PC-9 (cell line): ENCODE results near the gene NUTM1. TPM values are rescaled to one million over a fixed set of nuclear protein-coding genes. Genes with fewer than 3 reads are reported as not detected.

ENCODE experiments used
- BruUV-seq: library from RNA; stranded (reverse); fragments of 400-500 nt; replicated peaks from 2 replicates; lab custom pipeline; 2021; lab: Mats Ljungman, UMichigan
- CTCF ChIA-PET: fragments of 300-600 bp; sonication (Branson Sonifier 250); formaldehyde crosslinking; loops from one replicate; lab custom pipeline; 2022; ENCODE audit warnings: antibody characterized with exemption; lab: Charles Lee
- POLR2A ChIA-PET: fragments of 300-600 bp; sonication (Branson Sonifier 250); formaldehyde crosslinking; loops from one replicate; lab custom pipeline; 2022; ENCODE audit warnings: antibody characterized with exemption; ENCODE audit not compliant: unreplicated experiment; lab: Charles Lee
- DNase-seq, 2 experiments: peaks; one replicate each; pipeline versions ENCODE4 v3.0.0 to v3.0.0-alpha.2; 2015 to 2022; ENCODE audit warnings: mixed read lengths in 1 of 2
- H2AFZ ChIP-seq: fragments of 200-600 bp; sonication (generic); 2 replicates; pipeline ENCODE4 v1.8.1; 2017; ENCODE audit warnings: antibody characterized with exemption
- H3F3A ChIP-seq: fragments of 200-600 bp; sonication (generic); 2 replicates; pipeline ENCODE4 v1.8.1; 2017; ENCODE audit warnings: antibody characterized with exemption, mild to moderate bottlenecking, low read depth; ENCODE audit not compliant: insufficient read depth
- H3K27ac ChIP-seq: fragments of 200-600 bp; sonication (generic); 2 replicates; pipeline ENCODE4 v1.6.1; 2016; ENCODE audit warnings: mixed run types
- H3K27me3 ChIP-seq: fragments of 200-600 bp; sonication (generic); 2 replicates; pipeline ENCODE4 v1.6.1; 2016; ENCODE audit warnings: low read depth, mixed run types; ENCODE audit not compliant: insufficient read depth
- H3K36me3 ChIP-seq: fragments of 200-600 bp; sonication (generic); 2 replicates; pipeline ENCODE4 v1.6.1; 2016; ENCODE audit warnings: low read depth, mixed run types
- H3K4me1 ChIP-seq: fragments of 200-600 bp; sonication (generic); replicated peaks from 2 replicates; pipeline ENCODE4 v1.6.1; 2016; ENCODE audit warnings: mixed run types; ENCODE audit not compliant: insufficient read depth
- H3K4me2 ChIP-seq: fragments of 200-600 bp; sonication (generic); 2 replicates; pipeline ENCODE4 v1.6.1; 2017; ENCODE audit warnings: mixed run types
- H3K4me3 ChIP-seq: fragments of 200-600 bp; sonication (generic); 2 replicates; pipeline ENCODE4 v1.6.1; 2016; ENCODE audit warnings: mixed run types
- H3K79me2 ChIP-seq: fragments of 200-600 bp; sonication (generic); 2 replicates; pipeline ENCODE4 v1.6.1; 2017; ENCODE audit warnings: low read depth, mixed run types
- H3K9me2 ChIP-seq: fragments of 200-600 bp; sonication (generic); 2 replicates; pipeline ENCODE4 v1.8.1; 2017; ENCODE audit warnings: mild to moderate bottlenecking; ENCODE audit not compliant: insufficient read depth
- H3K9me3 ChIP-seq: fragments of 200-600 bp; sonication (generic); 2 replicates; pipeline ENCODE4 v1.8.1; 2016; ENCODE audit warnings: low read depth; ENCODE audit not compliant: insufficient read depth
- H4K20me1 ChIP-seq: fragments of 200-600 bp; sonication (generic); 2 replicates; pipeline ENCODE4 v1.8.1; 2017; ENCODE audit not compliant: insufficient read depth
- EZH2 ChIP-seq: fragments of 200-600 bp; sonication (generic); IDR thresholded peaks from 2 replicates; pipeline ENCODE4 v1.8.0; 2017; ENCODE audit warnings: antibody characterized with exemption, low read depth
- intact Hi-C: fragments of 100-400 bp; cut with micrococcal nuclease; formaldehyde crosslinking; loops from one replicate; pipeline ENCODE4 v1.10.0; 2022; ENCODE audit not compliant: unreplicated experiment
- total RNA-seq: library from RNA; stranded (reverse); gene quantifications from 2 replicates; pipeline ENCODE4 v1.2.3, GENCODE V29; 2021
- TF ChIP-seq, protein P1 (sequence below): fragments of 200-600 bp; sonication (generic); conservative IDR thresholded peaks from 2 replicates; pipeline ENCODE4 v1.6.1; 2017; ENCODE audit warnings: mixed run types, antibody characterized with exemption, mild to moderate bottlenecking, moderate library complexity

NUTM1 gene
- total RNA-seq, 1 experiment from 2014 or later: not detected

DNA sequence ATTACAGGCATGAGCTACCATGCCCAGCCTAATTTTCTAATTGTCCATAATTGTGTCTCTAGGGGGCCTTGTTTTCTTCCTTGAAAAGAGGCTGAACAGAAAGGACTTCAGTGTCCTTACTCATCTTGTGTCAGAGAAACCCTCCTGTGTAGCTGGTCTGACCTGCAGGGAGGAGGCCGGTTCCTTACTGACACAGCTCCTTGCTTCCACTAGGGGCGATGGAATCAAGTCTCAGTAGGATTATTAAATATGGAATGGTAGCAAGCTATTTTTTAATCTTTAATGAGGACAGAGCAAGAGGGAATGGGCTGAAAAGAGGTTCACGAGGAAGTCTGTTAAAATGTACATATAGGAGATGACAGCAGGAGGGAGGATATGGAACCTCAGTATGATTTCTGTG, 15.3 kb downstream of the NUTM1 start:
- TF ChIP-seq, protein P1, sequence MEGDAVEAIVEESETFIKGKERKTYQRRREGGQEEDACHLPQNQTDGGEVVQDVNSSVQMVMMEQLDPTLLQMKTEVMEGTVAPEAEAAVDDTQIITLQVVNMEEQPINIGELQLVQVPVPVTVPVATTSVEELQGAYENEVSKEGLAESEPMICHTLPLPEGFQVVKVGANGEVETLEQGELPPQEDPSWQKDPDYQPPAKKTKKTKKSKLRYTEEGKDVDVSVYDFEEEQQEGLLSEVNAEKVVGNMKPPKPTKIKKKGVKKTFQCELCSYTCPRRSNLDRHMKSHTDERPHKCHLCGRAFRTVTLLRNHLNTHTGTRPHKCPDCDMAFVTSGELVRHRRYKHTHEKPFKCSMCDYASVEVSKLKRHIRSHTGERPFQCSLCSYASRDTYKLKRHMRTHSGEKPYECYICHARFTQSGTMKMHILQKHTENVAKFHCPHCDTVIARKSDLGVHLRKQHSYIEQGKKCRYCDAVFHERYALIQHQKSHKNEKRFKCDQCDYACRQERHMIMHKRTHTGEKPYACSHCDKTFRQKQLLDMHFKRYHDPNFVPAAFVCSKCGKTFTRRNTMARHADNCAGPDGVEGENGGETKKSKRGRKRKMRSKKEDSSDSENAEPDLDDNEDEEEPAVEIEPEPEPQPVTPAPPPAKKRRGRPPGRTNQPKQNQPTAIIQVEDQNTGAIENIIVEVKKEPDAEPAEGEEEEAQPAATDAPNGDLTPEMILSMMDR: peak; percentile 48
- TF ChIP-seq EZH2: no peak
- Histone ChIP-seq H3K36me3 (0 out of 2 replicates have a peak, but pooled peaks cover 3% of the 10 kb centered on the region), H3K4me2 (no peak overlapping the region), H3F3A (peaks cover 23% of the 10 kb centered on the region), H3K4me3 (no peak overlapping the region), H3K9me2 (no peaks in the 10 kb centered on the region), H4K20me1 (no peaks in the 10 kb centered on the region), H3K4me1 (peaks cover 39% of the 10 kb centered on the region), H3K9me3 (no peaks in the 10 kb centered on the region), H3K27me3 (no peaks in the 10 kb centered on the region), H2AFZ (no peak overlapping the region), H3K79me2 (no peaks in the 10 kb centered on the region), H3K27ac (no peak overlapping the region)
- no TSS peak for BruUV-seq
- intact Hi-C loops: no loop called here
- ChIA-PET CTCF (no interaction called here), POLR2A (no interaction called here)
- DNase-seq: no peak

DNA sequence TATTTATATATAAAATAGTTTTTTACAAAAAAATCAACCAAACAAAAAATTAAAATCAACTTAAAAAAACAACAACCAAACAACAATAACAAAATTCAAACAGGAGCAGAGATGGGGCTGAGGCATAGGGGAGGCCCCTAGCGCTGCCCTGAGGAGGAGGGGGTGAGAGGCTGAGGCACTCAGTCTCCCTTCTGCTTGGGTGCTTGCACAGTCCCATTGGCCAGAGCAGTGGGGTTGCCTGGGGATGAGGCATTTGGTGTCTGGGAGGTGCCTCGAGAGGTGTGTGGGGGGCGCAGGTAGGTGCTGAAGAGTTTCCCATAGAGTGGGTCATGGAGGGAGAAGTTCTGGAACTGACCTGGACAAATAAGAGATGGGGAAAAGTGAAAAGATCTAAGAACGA, 15.8 kb downstream of the NUTM1 start:
- H3K27ac ChIP-seq: no peak overlapping the region

DNA sequence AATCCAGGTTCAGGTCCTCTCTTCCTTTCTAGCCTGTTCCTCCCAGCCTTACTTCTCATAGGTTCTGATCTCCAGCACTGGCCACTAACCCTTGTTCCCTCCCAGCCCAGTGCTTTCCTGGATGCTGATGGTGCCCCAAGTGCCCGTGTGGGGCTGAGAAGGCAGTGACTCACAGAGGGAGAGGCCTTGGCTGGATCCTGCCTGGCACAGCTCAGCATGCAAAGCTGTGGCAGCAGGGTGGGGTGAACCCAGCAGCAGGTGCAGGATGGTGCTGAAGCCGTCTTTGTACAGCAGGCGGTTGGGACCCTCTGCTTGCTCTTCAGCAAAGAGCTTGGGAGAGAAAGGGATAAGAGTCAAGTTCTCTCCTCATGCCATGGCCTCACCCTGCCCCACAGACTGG, 16.3 kb downstream of the NUTM1 start:
- no peaks in the 10 kb centered on the region for H3K9me2 ChIP-seq
- H3K4me3 ChIP-seq: no peak overlapping the region
- H4K20me1 ChIP-seq: no peaks in the 10 kb centered on the region
- TF ChIP-seq EZH2: no peak
- TF ChIP-seq, protein P1: no peak
- H3K27me3 ChIP-seq: no peaks in the 10 kb centered on the region
- no peaks in the 10 kb centered on the region; the same call in 1 of the 2 replicates for H3K79me2 ChIP-seq
- BruUV-seq: no TSS peak
- ChIA-PET POLR2A (no interaction called here), CTCF (no interaction called here)
- H3F3A ChIP-seq: peaks cover 23% of the 10 kb centered on the region
- H3K27ac ChIP-seq: no peak overlapping the region
- intact Hi-C loops: no loop called here
- no peaks in the 10 kb centered on the region for H3K9me3 ChIP-seq
- 0 out of 2 replicates have a peak, but pooled peaks cover 3% of the 10 kb centered on the region for H3K36me3 ChIP-seq
- DNase-seq: peak; percentile 36 to 37
- H3K4me2 ChIP-seq: peak overlapping the region; percentile 42
- no peak overlapping the region for H2AFZ ChIP-seq
- H3K4me1 ChIP-seq: peaks cover 44% of the 10 kb centered on the region

More for the DNA sequence above, 15.8 kb downstream of the NUTM1 start:
- ChIA-PET CTCF (no interaction called here), POLR2A (no interaction called here)
- Histone ChIP-seq H3K4me3 (no peak overlapping the region), H4K20me1 (no peaks in the 10 kb centered on the region), H3K36me3 (0 out of 2 replicates have a peak, but pooled peaks cover 3% of the 10 kb centered on the region), H3K9me3 (no peaks in the 10 kb centered on the region), H3K4me2 (no peak overlapping the region), H3F3A (peaks cover 23% of the 10 kb centered on the region), H3K4me1 (peaks cover 43% of the 10 kb centered on the region), H3K27me3 (no peaks in the 10 kb centered on the region), H2AFZ (no peak overlapping the region), H3K9me2 (no peaks in the 10 kb centered on the region), H3K79me2 (no peaks in the 10 kb centered on the region)
- TF ChIP-seq, protein P1: no peak
- no peak for TF ChIP-seq EZH2
- no TSS peak for BruUV-seq
- DNase-seq: no peak
- intact Hi-C loops: no loop called here
